SK-N-MC (cell line): Measurements from ENCODE around the gene DIAPH3.

Experiments used
- EZH2 ChIP-seq: fragments of 200-600 bp; sonication (generic); IDR thresholded peaks from one replicate; pipeline ENCODE4 v1.6.1; 2017; ENCODE audit warnings: antibody characterized with exemption
- POLR2AphosphoS5 ChIP-seq: IDR thresholded peaks from 2 replicates; pipeline ENCODE4 v1.6.1; 2012; ENCODE audit warnings: mild to moderate bottlenecking, low read depth, low read length, borderline replicate concordance

DNA sequence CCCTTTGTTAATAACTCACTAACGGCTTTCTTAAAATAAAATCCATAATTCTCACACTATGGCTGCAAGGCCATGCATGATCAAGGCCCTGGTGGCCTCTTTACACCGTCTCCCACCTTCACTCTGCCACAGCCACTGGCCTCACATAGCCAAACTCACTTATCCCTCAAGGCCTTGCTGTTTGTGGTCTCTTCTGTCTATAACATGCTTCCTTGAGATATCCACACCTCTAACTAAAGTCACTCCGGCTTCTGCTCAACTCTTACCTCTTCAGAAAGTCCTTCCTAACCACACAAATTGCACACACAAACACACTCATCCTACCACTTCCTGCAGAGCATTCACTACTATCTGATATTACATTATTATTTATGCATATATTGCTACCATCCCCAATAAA is 262.5 kb downstream of the DIAPH3 start:
- TF ChIP-seq EZH2 = no peak
- TF ChIP-seq POLR2AphosphoS5 = no peak
